Retina (tissue), 1 donor: Measurements from ENCODE around the gene DOCK8.
"Not testable (repeated sequence)": the region's sequence is repeated elsewhere in the genome, so short reads cannot be mapped to it uniquely, and the experiment has no call there.

ENCODE experiments used
- DNase-seq: peaks from one replicate; pipeline ENCODE4 v3.0.0-alpha.2; 2016

The DOCK8 gene

DNA sequence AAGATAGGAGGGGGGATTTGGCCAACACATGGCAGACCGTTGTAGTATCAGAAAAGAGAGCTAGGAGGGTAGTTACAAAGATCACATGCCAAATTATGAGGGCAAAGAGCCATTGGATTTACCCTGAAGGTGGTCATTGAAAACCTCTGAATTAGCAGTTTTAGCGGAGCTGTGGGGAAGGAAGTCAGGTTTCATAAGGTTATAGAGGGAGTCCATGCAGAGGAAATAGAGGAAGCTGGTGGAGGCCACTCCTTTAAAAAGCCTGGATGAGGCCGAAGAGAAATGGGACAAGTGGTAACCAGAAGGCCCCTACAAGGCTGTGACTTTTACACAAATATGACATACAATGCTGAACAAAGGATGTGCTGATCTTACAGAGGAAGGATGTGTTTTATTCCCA lies 13.2 kb downstream of the DOCK8 start:
- DNase-seq = no peak

DNA sequence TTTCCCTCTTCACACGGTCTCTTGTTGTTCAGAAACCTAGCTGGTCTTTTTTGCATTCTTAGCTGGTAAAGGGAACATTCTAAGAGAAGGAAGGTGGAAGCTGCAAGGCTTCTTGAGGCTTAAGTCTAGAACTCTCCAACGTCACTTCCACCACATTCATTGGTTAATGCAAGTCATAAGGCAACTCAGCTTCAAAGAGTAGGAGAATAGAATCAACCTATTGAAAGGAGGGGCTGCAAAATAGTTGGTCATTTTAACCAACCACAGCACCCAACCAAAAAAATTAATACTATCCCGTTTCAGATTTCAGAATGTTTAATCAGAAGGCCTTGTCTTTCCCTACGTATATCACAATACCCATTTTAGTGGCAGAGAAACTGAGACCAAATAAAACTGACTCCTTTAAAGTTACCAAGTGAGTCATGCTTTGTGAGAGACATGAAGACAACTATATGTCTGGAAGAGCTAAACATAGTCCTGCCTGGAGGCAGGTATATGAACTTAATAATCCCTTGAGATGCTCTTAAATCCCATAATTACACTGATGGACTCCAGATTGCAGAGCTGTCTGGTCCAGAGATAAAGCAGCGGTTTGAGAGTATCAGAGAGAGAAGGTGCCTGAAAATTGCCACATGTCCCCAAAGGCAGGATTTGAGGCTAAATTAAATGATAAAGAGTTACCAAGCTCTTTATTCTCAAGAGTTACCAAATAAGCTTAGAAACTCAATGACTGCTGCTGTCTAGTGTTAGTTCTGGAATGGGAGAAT lies 14.4 kb downstream of the DOCK8 start:
- DNase-seq = no peak

DNA sequence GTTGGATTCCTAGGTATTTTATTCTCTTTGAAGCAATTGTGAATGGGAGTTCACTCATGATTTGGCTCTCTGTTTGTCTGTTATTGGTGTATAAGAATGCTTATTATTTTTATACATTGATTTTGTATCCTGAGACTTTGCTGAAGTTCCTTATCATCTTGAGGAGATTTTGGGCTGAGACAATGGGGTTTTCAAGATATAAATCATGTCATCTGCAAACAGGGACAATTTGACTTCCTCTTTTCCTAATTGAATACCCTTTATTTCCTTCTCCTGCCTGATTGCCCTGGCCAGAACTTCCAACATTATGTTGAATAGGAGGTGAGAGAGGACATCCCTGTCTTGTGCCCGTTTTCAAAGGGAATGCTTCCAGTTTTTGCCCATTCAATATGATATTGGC lies 17.0 kb downstream of the DOCK8 start:
- DNase-seq = not testable (repeated sequence)

DNA sequence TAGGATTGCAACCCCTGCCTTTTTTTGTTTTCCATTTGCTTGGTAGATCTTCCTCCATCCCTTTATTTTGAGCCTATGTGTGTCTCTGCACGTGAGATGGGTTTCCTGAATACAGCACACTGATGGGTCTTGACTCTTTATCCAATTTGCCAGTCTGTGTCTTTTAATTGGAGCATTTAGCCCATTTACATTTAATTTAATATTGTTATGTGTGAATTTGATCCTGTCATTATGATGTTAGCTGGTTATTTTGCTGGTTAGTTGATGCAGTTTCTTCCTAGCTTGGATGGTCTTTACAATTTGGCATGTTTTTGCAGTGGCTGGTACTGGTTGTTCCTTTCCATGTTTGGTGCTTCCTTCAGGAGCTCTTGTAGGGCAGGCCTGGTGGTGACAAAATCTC lies 19.0 kb downstream of the DOCK8 start:
- DNase-seq = not testable (repeated sequence)

DNA sequence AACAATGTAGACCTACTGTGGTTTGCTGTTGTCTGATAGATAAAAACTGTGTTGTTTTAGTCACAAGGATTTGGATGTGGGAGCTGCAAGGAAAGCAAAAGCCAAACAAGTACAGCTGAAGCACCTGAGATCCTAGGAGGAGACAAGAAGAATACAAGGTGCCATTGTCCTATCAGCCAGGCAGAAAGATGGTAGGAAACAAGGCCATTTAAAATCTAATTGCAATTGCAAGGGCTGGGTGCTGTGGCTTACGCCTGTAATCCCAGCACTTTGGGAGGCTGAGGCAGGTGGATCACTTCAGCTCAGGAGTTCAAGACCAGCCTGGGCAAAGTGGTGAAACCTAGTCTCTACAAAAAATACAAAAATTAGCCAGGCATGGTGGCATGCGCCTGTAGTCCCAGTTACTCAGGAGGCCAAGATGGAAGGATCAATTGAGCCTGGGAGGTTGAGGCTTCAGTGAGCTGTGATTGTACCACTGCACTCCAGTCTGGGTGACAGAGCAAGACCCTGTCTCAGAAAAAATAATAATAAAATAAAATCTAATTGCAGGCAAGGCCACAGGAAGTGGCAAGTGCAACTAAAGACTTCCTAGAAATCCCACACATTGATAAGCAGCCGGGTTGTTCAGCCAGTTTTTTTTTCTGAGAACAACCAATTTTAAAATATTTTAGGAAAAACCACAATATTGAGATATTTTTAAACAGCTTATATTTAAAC lies 22.6 kb downstream of the DOCK8 start:
- DNase-seq = no peak

DNA sequence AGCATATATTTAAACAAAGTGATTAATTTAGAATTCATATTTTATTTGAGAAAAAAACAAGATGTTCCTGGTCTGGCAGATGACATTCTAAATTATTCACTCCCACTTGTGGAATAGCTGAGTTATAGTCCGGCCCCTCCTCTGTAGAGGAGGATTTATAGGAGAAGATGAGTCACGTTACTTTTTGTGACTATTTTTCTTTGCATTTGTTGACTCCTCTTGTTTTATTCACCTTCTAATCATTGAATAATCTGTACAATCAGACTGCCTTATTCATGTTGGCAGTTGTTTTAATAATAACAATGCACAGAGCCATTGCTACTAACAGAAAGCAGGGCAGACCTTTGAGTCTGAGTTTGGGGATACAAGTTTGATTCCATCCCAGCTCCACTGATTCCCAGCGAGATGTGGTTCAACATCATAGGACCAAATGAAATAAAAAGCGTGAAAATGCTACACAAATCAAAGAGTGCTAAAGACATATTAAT lies 23.2 kb downstream of the DOCK8 start:
- DNase-seq = no peak

DNA sequence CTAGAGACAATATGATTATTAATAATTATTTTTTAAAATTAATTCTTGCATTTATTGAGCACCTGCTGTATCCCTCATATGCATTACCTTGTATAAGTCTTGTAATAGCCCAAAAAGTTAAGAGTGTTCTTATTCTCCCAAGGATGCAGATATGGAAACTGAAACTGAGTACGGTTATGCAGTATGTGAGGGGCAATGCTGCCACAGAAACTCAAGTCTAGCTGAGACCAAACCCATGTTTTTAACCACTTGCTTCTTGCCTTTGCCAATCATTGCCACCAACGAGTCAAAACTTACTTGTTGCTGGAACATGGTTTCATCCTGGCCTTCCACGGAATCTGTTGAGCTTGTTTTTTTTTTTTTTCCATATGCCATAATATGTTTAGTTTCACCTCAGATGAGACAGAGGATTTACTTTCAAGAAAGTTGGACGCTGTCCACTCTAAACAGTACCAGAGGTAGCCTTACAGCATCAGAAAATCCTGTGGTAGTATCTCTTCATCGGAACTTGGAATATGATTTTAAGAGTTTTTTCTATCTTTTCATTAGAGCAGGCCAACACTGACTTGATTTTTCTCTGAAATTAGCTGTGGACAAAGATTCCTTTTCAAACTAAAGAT lies 27.9 kb downstream of the DOCK8 start:
- DNase-seq = no peak

DNA sequence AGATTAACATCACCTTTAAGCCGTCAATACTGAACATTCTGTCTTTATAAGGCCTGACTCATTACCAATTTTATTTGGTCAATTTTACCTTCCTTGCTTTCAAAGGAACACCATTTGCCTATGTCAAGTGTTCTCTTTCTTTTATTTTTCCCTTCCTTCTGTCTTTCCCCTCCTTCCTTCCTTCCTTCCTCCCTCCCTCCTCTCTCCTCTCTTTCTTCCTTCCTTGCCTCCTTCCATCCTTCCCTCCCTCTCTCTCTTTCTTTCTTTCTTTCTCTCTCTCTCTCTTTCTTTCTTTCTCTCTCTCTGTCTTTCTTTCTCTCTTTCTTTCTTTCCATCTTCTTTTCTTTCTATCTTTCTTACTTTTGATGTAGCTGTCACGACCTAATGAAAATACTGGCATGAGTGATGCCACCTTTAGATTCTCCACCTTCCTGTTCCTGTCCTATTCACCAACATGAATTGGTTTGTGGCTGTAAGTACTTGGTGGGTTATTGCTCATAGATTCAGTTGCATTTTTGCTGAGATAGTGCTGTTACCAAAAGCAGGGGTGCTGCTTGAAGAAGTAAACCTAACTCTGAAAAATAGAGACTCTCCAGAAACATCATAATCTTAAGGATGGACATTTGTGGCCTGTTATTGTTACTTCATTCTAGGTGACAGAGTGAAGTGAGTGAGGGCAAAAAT lies 33.8 kb downstream of the DOCK8 start:
- no peak for DNase-seq

DNA sequence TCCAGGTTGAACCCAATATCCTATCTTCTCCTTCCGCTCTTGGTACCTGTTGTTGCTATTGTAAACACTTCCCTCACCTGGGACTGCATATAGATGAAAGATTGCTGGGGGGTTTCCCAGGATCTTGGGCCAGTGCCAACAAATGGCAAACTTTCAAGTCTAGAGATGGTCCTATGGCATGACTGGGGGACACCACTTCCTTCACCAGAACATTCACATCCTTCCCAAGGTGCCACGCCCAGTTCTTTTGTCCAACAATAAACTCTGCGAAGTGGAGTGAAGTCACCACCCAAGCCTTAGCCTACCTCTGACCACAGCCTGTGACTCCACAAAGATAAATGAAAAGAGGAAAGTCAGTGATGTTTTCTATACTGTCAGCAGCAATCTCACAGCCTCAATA lies 34.4 kb downstream of the DOCK8 start:
- DNase-seq = no peak

DNA sequence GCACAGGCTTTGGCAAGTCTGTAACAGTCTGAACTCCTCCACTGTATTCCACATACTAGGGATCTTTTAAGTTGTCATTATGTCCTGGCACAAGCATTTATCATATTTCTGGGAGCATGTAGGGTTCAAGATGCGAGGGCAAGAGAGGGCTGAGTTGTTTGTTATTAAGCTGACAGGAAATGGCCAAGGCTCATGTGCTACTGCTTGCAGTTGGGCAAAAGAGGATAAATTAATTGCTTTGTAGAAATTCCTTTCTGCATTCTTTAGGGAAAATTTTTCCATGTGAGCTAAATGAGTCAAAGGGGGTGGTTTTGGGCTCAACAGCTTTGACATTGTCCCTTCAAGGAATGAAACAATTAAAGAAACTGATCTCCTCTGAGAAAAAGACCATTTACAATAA lies 35.4 kb downstream of the DOCK8 start:
- DNase-seq = no peak

DNA sequence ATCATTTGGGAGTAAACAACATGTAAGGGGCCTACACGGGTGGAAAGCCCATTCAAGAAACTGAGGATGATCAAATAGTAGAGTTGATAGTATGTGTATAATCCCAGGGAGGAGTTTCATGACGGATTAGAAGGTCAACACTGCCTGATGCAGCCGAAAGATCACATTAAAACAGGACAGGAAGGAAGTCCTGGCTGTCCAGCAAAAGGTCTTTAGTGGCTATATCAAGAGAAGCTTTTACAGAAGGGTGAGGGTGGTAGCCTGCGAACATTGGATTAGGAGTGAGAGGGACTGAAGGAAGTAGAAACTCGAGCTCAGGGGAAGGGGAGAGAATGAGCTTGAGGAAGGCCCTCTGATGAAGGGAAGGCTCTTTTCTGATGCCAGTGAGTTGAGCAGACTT lies 36.0 kb downstream of the DOCK8 start:
- DNase-seq = no peak

DNA sequence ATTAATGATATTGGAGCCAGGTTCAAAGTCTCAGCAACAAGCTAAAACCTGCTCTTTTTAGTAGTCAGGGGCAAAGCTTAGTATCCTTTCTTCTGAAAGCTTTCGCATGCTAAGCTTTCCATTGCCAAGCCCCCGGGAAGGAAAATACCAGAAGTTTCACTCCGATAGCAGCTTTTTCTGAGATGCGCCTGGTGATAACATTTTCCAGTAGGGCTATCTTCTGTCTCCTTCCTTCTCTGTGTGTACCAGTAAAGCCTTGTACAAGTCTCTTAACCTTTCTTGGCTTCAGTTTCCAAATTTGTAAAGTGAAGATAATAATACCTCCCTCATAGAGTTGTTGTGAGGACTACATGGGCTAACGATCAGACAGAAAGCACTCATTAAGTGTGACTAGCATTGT lies 36.7 kb downstream of the DOCK8 start:
- no peak for DNase-seq

DNA sequence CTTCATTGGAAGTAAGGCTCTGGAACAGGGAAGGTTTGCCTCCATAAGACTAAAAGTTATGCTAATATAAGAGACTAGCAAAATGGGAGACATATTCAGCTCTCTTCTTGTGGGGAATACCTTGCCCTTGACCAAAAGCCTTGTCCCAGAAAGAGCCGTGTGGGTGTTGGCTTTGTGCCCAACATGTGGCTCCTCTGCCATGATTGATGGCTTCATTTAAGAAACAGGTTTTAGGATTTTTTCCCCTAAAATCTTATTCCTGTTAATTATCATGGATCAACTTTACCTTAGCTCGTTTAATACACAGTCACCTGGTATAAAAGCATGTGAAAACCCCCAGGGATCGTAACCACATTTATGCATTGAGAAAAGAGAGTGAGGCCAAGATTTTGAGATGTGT lies 38.9 kb downstream of the DOCK8 start:
- DNase-seq = no peak

DNA sequence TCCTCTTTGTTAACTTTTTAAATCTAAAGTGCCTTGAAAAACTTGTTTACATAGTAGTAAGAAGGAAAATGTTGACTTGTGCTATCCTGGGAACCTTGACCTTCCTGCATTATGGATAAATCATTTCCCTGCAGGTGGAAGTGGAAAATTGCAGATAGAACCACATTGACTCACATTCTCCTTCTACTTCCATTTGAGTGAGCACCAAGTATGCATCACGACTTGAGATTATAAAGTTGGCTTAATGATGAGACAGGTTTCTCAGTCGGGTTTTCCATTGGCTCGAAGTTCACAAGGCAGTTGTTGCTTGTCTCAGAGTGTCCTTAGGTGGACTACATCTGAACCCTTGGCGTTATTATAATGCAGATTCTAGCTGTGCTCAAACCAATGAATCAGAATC lies 39.9 kb downstream of the DOCK8 start:
- DNase-seq = no peak

DNA sequence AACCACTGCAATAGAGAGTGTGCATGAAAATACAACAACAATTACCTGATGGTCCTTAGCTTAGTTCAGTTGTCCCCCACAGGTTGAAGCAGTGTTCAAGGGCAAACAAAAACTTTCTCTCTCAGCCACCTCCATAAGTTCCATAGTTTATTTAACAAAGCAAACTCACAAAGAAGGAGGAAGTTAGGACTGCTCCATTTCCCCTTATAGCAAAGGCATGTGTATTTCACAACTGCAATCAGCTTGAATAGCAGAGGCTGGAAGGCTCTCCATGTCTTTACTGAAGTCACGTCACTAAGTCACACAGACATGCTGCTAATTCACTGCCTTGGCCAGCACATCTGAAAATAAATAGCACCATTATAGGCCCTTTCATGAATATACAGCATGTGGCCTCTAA lies 43.3 kb downstream of the DOCK8 start:
- DNase-seq = no peak

DNA sequence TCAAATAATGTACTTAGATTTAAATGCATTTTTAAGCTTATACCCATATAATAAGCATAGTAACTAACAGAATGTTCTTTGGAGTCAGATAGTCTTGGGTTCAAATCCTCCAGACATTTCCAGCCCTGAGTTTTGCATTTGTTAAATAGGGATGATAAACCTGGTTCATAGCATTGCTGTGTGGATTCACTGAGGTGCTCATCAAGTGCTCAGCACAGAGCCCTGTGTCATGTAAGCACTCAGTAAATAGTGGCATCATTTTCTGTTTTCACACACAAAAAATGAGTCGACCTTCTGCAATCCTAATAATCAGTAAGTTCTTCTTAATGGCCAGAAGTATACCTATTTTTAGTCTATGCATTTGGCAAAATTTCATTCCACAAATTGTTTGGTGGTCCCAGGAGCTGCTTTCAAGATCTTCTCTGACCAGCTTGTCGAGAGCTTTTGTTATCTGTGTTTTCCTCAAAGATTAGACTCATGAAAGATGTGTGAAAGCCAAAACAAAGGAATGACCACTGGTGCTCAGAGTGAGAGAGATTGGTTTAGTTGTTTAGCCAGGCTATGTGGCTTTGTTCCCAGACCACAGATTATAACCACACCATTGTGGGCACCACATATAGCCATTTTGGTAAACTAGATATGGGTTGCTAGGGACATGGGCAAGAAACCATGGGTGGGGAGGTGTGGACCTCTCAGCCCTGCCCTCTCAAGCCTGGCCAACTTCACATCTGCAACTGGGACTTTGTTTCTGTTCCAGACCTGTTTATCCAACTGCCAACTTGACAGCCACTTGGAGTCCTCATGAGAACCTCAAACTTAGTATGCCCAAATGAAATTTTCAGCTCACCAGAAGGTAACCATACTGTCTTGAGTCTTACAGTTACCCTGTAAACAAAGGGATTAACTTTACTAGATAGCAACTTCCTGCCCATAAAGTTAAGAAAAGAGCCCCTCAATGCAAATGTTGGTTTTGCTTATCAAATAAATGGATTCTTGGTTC lies 45.0 kb downstream of the DOCK8 start:
- no peak for DNase-seq

DNA sequence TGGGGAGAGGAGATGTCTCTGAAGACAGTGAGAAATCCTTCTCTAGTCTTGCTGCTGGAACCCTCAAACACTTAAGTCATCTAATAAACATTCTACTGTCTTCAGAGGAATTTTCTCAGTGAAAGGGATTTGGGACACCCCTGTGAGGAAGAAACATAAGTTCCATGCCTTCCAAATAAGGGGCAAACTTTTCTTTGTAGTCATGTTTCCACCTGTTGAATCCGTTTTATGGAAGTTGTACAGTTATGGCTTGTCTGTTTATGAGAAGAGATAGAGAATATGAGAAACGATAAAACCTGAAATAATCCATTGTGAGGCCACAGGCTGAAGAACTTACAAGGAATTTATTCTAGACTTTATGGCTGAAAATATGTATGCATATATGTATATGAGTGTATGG lies 49.6 kb downstream of the DOCK8 start:
- no peak for DNase-seq

DNA sequence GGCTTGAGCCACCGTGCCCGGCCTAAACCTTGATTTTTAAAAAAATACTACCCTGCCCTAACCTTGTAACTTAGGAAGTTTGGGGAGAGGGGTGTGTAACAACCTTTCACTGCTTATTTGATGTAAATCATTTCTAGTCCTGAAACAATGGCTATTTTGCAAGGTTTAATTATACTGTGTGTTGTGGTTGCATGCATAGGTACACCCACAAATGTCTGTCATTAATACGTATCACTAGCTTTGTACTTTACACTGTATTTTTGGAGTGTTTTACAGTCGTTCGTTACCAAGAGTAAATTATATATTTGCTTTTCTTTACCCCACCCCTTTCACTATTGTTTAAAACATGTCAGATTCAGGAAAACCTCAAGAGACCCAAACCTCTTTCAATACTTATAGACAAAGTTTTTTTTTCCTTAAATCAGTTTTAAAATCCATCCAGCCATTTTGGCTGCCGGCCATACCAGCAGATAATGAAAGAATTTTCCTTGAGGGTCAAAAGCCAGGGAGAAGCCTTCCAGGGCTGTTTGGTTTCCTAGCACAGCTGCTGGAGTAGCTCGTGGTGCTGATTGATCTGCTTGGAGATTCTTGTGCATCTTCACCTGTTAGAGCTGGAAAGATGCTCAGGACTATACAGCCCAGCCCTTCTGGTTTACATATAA lies 50.7 kb downstream of the DOCK8 start:
- no peak for DNase-seq

DNA sequence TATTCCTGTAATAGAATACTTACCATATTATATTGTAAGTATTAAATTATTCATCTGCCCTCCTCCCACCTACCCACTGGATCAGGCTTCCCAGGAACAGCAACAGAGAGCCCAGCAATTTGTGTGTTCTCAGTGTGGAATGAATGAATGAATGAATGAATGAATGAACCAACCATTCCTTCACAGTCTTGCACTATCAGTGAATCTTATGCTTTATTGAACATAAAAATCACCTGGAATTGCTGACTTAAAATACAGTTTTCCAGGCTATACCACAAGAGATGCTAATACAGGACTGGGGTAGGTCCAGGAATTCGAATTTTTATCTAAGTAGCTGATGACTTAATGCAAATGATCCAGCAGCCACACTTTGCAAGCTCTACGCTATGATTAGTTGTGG lies 51.6 kb downstream of the DOCK8 start:
- no peak for DNase-seq

DNA sequence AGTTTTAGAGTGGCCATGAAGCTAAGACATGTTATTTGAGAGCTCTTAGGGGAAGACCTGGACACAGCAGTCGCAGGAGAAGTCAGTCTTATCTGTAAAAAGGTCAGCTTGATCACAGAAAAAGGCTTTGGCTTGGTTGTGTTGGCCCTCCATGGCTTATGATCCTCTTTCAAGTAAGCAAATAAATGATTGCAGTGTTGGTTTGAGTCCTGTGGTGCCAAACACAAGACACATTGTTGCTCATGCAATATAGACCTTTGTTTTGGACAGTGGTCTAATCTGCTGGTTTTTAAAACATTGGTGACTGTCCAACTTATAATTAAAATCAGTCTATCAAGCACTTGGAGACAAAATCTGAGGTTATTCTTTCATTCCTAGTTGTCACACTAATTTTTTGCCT lies 54.0 kb downstream of the DOCK8 start:
- no peak for DNase-seq

DNA sequence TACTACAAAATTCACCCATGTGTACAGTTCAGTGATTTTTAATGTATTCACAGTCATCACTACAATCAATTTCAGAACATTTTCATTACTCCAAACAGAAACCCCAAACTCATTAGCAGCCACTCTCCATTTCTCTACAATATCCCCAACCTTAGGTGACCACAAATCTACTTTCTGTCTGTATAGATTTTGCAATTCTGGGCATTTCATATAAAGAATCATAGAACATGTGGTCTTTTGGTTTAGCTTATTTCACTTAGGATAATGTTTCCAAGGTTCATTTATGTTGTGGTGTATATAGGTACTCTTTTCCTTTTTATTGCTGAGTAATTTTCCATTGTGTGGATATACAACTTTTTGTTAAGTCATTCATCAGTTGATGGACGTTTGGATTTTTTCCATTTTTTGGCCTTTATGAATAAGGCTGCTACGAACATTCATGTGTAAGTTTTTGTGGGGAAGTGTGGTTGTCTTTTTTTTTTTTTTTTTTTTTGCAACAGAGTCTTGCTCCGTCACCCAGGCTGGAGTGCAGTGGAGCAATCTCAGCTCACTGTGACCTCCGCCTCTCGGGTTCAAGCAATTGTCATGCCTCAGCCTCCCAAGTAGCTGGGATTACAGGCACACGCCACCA lies 54.5 kb downstream of the DOCK8 start:
- DNase-seq = no peak
